NCI-H2227 (cell line): ENCODE results near the gene TMEM127.
"Not testable (repeated sequence)": the region's sequence is repeated elsewhere in the genome, so short reads cannot be mapped to it uniquely, and the experiment has no call there.

Source experiments
- DNase-seq: peaks from one replicate; lab custom pipeline; 2025; ENCODE audit not compliant: unreplicated experiment; lab: John Stamatoyannopoulos, UW

TMEM127 gene

DNA sequence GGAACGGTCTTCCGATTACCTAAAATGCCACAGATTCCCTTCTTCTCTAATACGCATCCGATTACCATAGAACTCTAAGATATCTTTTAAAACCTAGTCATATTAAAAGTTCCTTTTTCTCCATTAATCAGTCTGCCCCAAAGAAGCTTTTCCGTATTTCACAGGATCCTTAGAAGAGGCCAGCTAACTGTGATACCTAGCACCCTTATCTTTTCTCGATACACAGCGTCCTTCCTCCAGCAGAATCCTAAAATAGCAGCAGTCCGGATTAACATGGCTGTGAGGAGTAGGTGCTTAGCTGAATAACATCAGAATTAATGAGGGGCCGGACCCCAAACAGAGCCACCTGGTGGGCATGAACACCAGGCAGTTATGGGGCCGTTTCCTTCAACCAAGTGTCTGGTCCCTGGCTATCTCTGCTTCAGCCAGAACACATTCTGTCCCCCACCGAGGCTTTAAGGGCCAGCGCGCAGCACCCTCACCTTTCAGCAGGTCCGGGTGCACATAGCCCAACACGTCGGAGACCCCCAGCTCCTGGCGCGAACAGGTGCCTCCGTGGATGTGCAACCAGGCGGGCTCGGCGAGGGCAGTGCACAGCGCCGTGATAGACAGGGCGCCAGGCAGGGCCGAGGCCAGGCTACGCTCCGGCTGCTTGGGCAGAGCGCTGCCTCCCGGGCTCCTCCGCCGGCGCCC, 995 bp downstream of the TMEM127 start:
- peak; percentile 52 for DNase-seq

- no peak for DNase-seq
These were observed 1.7 kb downstream of the TMEM127 start for GRCh38 chr2:96264086-96264485.

- DNase-seq = no peak
These were observed 3.5 kb downstream of the TMEM127 start for GRCh38 chr2:96262306-96262705.

- DNase-seq = no peak
These were observed 4.3 kb downstream of the TMEM127 start for GRCh38 chr2:96261328-96262003.

DNA sequence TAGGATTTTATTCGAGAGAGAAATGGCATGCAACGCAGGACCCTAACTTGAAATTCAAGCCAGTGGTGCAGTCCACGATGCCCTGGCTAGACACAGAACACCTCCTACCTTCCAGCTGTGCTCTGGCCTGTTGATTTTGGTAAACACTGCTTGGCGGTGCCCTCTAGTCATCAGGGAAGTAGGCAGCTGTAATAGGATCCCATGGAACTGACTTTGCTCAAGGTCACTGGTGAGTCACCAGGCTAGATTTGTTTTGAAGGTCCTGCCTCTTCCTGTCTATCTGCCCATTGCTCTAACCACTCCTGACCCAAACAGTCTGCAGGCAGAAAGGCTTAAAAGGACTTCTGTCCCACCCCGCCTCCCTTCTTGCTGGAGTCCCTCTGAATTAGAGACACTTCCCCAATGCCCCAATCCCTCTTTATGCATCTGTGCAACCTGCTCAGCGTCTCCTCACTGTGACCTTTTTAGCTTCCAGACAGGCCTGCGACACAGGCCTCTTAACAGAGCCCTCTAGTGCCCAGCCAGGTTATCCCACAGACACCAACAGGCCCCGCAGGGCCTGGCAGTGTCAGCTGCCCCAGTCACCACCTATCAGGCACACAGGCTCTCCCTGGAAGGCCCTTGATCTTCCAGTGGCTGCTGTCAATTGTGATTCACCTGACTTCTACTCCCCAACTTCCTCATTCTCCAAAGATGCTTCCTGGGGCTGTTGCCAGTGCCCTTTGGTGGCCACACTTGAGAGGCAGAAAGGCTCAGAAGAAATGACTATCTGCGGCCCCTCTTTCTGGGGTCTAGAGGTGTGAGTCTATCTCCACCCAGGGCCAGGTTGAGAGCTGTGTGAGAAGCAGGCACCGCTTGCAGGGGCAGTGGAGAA, 5.2 kb downstream of the TMEM127 start:
- DNase-seq = no peak

GRCh38 chr2:96259497-96259921, 6.3 kb downstream of the TMEM127 start:
- no peak for DNase-seq

DNA sequence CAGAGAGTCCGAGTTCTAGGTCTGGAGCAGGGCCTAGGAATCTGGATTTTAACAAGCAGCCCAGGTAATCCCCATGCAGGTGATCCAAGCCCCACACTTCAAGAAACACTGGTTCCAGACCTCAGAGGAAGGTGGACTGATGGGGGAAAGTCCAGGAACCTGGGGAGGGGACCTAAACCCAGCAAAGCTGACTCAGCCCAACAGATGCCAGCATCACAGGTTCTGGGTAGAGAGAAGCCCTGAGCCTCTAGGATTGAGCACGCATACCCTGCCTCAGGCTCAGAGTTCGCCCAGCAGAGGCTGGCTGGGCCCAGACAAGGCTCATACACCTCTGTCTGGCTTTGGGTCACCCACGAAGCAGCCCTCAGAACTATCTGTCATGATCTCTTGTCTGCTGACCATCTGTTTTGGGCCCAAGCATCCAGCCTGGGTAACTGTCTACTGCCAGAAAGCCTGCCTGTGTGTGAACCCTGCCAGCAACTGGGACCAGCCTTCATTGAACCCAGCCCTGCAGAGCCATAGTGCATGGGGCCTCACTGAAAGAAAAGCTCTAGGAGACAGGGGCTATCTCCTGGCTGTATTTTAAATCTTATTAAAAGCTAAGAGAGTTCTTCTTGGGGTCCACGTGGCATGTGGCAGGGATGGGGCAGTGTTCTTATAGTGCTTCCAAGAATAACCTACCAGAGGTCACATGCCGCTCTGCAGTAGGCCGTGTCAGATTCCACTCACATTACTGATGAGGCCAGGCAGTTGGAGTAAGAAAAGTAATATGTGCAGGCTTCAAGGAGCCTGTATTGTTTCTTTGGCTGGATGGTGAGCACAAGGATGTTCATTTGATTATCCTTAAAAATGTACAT, 7.4 kb downstream of the TMEM127 start:
- no peak for DNase-seq

- DNase-seq = not testable (repeated sequence)
These were observed 8.1 kb downstream of the TMEM127 start for GRCh38 chr2:96257744-96258143.

DNA sequence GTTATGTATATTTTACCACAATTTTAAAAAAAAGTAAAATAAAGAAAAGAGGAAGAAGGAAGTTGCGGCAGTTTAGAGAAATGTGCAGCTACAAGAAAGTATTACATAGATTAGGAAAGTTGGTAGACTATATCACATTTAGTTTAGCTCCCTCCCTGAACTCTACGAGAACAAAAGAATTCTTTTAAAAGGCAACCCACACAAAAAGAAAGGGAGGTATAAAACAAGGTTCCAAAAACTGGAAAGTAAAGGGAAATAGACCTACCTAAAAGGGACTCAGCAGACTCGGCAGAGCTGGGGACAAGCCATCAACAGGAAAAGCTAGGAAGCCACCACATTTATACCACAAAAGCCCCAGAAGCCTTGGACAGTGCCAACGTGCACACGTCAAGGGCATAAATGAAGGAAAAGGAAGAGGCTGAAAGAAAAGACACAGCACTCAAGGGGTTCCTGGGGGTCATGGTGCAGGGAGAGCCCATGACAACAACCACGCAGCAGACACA, 9.1 kb downstream of the TMEM127 start:
- no peak for DNase-seq

DNA sequence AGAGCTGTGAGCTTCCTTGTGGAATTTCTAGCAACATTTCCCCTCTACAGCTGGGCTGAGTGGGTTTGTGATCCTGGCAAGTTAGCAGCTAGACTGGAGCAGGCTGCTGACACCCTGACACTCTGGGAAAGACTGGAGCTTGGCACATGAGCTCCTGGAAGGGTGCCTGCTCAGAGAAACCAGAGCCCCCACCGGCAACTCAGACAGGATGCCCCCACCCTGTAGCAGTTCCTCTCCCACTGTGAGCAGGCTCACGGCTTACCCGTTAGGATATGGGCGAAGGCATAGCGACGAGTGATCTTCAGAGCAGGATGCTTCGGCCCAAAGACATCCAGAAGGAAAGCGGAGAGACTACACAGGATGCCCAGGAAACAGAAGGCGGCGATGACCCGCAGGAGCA, 11.2 kb downstream of the TMEM127 start:
- DNase-seq = no peak

- no peak for DNase-seq
These were observed 12.8 kb downstream of the TMEM127 start for GRCh38 chr2:96253006-96253405.

GRCh38 chr2:96252526-96252925, 13.3 kb downstream of the TMEM127 start:
- no peak for DNase-seq

DNA sequence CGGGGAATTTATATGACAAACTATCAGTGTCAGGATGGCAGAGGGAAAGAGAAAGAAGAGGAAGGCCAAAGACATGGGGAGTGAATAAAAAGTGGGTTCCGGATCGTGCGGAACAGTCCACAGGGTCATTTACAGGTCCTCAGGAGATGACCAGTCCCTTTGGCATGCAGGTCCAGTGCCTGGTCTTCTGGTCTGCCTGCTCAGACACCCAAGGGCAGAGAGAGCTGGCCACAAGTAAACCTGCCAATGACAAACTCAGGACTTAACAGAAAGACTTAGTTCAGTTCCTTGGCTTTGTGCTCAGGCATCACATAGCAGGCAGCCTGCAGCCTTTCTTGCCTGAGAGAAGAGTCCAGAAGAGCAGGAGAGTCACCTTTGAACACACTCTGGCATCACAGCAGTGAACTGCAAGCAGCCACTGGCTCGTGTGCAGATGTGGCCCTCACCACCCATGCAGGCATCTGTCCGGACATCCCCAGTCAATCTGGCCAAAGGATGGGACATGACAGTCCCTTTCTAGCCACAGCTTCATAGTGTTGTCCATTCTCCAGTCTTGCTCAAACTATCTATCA, 14.0 kb downstream of the TMEM127 start:
- no peak for DNase-seq

GRCh38 chr2:96250188-96250587, 15.6 kb downstream of the TMEM127 start:
- no peak for DNase-seq

GRCh38 chr2:96249654-96250053, 16.1 kb downstream of the TMEM127 start:
- no peak for DNase-seq

GRCh38 chr2:96248624-96249023, 17.2 kb downstream of the TMEM127 start:
- no peak for DNase-seq

- no peak for DNase-seq
These were observed 17.9 kb downstream of the TMEM127 start for GRCh38 chr2:96247896-96248295.

DNA sequence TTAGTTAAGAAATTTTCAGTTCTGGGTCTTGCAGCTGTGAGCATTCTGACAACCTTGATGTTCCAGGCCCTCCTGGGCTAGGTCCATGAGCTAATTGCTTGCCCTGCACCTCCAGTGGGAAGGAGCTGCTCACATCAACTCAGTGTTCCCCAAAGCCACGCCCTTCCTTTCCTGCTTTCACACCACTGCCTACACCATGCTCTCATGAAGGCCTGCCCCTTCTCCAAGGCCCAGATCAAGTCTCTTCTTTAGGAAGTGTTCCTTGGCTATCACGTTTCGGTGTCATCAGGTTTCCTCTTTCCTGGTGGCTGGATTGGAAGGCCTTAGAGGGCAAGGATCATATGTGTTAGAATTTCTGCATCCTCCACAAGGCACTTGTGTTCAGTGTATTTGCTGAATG, 18.8 kb downstream of the TMEM127 start:
- DNase-seq = no peak

DNA sequence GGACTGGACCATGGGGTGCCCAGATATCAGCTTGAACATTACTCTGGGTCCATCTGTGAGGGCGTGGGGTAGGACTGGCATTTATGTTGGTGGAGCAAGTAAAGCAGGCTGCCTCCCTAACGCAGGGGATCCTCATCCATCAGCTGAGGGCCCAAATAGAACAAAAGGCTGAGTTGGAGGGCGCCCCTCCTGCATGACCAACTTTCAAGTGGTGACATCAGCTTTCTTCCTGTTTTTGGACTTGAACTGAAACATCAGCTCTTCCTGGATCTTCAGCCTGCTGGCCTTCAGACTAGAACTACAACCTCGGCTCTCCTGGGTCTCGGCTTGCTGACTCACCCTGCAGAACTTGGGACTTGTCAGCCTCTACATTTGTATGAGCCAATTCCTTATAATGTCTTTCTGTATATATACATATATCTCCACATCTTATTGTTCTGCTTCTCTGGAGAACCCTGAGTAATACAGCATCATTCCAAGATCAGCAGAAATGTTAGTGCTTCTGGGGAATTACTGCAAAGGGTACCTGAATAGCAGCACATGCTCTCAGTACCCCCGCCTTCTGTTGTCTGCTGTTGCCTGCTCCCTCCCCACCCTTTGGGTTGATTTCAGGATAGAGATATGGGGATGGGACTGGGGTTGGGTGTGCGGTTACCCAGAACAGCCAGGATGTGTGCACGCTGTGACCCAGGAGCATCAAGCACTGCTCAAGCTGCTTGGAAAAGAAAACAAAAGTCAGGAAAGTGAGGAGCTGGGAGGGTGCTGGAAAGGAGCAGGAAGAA, 20.0 kb downstream of the TMEM127 start:
- no peak for DNase-seq

GRCh38 chr2:96243843-96244242, 22.0 kb downstream of the TMEM127 start:
- no peak for DNase-seq
